Activated CD4-positive, CD25-positive, alpha-beta regulatory T cell treated with anti-CD3 and anti-CD28 coated beads, Interleukin-2, amount 50 U/mL, for 72 hours (primary cell): Measurements from ENCODE around the gene FTO.

Source experiments
- DNase-seq: peaks from one replicate; pipeline ENCODE4 v3.0.0; 2021

Gene FTO

GRCh38 chr16:53946746-53947386 is 242.9 kb downstream of the FTO start:
- no peak for DNase-seq

- DNase-seq, result no peak
Observed at GRCh38 chr16:53947642-53948041, 243.7 kb downstream of the FTO start.

GRCh38 chr16:53948326-53948725 is 244.4 kb downstream of the FTO start:
- no peak for DNase-seq

- no peak for DNase-seq
Observed at GRCh38 chr16:53948734-53949430, 244.9 kb downstream of the FTO start.

GRCh38 chr16:53949715-53950410 is 245.9 kb downstream of the FTO start:
- DNase-seq, result no peak

GRCh38 chr16:53950677-53951076 is 246.7 kb downstream of the FTO start:
- no peak for DNase-seq

GRCh38 chr16:53952215-53953208 is 248.6 kb downstream of the FTO start:
- DNase-seq, result no peak

- no peak for DNase-seq
Observed at GRCh38 chr16:53953336-53953735, 249.4 kb downstream of the FTO start.

GRCh38 chr16:53955221-53955875 is 251.4 kb downstream of the FTO start:
- no peak for DNase-seq

- no peak for DNase-seq
Observed at GRCh38 chr16:53958341-53958880, 254.5 kb downstream of the FTO start.

- DNase-seq, result no peak
Observed at GRCh38 chr16:53960050-53960812, 256.3 kb downstream of the FTO start.

GRCh38 chr16:53960954-53961616 is 257.1 kb downstream of the FTO start:
- DNase-seq, result no peak

- DNase-seq, result no peak
Observed at GRCh38 chr16:53962041-53962440, 258.1 kb downstream of the FTO start.

- DNase-seq, result no peak
Observed at GRCh38 chr16:53964145-53964790, 260.3 kb downstream of the FTO start.

GRCh38 chr16:53966821-53967571 is 263.0 kb downstream of the FTO start:
- DNase-seq, result no peak

GRCh38 chr16:53967572-53967971 is 263.6 kb downstream of the FTO start:
- no peak for DNase-seq

GRCh38 chr16:53968454-53968853 is 264.5 kb downstream of the FTO start:
- DNase-seq, result no peak

GRCh38 chr16:53968896-53969295 is 264.9 kb downstream of the FTO start:
- no peak for DNase-seq

- no peak for DNase-seq
Observed at GRCh38 chr16:53971616-53972015, 267.7 kb downstream of the FTO start.
